Cardiac fibroblast (primary cell): ENCODE data around the gene P3H4.
A peak's percentile ranks its signal among the peaks of the same experiment; 100 is the strongest.
"Not testable (repeated sequence)": the region's sequence is repeated elsewhere in the genome, so short reads cannot be mapped to it uniquely, and the experiment has no call there.

Experiments
- DNase-seq, 2 donors: peaks; one replicate each; pipeline versions ENCODE4 v3.0.0 to v3.0.0-alpha.2; 2010; ENCODE audit warnings: low read depth in 2 of 2
- H3K4me3 ChIP-seq, 2 donors: replicated peaks in 1 of 2; 1 replicate in 1 of 2; 2 replicates in 1 of 2; pipeline ENCODE4 v1.5.1; 2011; ENCODE audit warnings: low read depth in 2 of 2, low read length in 2 of 2, mild to moderate bottlenecking in 2 of 2, moderate library complexity in 1 of 2
- CTCF ChIP-seq: IDR thresholded peaks from one replicate; pipeline ENCODE4 v1.5.1; 2011; ENCODE audit warnings: low read depth, mild to moderate bottlenecking, low read length, inconsistent platforms

Gene P3H4

GRCh38 chr17:41837761-41838538 lies 26.2 kb upstream of the P3H4 start, which contains the start of gene KLHL10:
TSS of gene KLHL10 (plus strand) at chr17:41837825. CDS start at chr17:41837933, 108 bp downstream.
- DNase-seq = no peak
- no peak for TF ChIP-seq CTCF
- no peak within 1 kb of the TSS for H3K4me3 ChIP-seq

GRCh38 chr17:41836550-41837196 lies 24.9 kb upstream of the P3H4 start:
- TF ChIP-seq CTCF = no peak
- H3K4me3 ChIP-seq = peak overlapping the region; percentile 77 to 79
- no peak for DNase-seq

- TF ChIP-seq CTCF = no peak
- DNase-seq = peak in 1 of 2 donors; percentile 46
- H3K4me3 ChIP-seq = peak within 1 kb of the TSS; percentile 77 to 79
Observed at GRCh38 chr17:41835800-41836549, 24.2 kb upstream of the P3H4 start, which contains the start of gene NT5C3B. TSS of gene NT5C3B (minus strand) at chr17:41836232. CDS start at chr17:41836193, 39 bp downstream.

- H3K4me3 ChIP-seq = peak overlapping the region; percentile 77 to 79
- no peak for TF ChIP-seq CTCF
- no peak for DNase-seq
Observed at GRCh38 chr17:41835214-41835799, 23.6 kb upstream of the P3H4 start.

GRCh38 chr17:41829961-41830360 lies 18.2 kb upstream of the P3H4 start:
- H3K4me3 ChIP-seq, DNase-seq: not testable (repeated sequence)

GRCh38 chr17:41825175-41825845 lies 13.6 kb upstream of the P3H4 start:
- no peak for TF ChIP-seq CTCF
- H3K4me3 ChIP-seq = no peak overlapping the region
- DNase-seq = no peak
